SW 1271 (cell line): ENCODE results near the gene HOXD3.

ENCODE experiments used
- DNase-seq, 2 experiments: peaks; one replicate each; lab custom pipeline; 2025; lab: John Stamatoyannopoulos, UW

The HOXD3 gene

GRCh38 chr2:176149481-176149938, 7.6 kb upstream of the HOXD3 start:
- no peak for DNase-seq

DNA sequence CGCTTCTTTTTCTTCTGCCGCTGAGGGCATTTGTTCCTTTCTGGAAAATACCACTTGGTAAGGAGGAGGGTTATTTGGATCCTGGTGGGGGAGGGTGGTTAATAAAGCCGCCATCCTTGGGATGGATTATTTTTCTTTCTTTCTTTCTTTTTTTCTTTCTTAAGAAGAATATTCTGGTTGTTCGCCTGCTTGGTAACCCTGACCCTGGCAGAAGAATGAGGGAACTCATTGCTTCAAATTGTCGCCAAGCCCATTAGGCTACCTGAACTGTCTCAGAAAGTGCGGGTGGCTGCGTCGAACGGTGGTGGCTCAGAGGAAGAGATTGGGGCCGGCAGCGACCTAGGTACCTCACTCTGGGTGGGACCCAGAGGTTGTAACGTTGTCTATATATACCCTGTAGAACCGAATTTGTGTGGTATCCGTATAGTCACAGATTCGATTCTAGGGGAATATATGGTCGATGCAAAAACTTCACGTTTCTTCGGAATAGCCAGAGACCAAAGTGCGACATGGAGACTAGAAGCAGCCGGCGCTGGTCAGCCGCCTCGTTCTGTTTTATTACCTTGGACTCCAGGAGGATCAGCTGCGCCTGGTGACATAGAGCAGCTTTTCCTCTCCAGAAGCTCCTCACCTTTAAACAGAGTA, 7.0 kb upstream of the HOXD3 start:
- DNase-seq = no peak

DNA sequence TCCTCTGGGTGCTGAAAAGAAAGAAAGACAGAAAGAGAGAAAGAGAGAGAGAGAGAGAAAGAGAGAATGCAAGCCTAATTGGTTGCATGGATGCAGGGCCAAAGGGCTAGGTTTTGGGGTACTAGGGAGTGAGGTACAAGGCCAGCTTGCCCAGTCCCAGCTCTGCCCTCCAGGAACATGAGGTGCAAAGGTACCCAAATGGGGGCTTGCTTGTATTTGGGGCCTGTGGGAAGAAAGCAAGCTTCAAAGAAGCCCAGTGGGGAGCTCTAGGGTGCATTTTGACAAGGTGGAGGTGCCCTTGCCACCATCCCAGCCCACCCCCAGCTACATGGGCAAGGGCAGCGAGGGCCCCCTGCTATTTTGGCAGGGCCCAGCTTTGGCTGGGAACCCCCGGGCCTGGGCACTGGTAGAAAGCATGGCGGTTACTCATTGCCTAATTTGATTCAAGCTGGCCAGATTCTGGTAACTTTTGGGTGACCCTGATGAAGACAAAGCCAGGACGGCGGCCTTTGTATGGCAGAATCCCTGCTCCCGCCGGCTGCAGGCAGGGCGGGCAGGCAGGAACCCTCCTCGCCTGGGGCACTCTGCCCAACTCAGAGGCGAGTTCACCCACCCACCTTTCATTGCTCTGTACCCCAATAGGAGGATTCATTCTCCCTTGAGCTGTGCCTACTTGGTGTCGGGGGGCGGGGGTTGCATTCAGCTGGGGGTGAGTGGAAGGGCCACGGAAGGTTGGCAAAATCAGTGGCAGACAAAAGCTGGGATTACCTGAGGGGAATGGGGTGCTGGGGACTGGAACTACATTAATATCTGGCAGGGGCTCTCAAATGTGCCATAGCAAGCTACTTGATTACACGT, 6.3 kb upstream of the HOXD3 start:
- no peak for DNase-seq

DNA sequence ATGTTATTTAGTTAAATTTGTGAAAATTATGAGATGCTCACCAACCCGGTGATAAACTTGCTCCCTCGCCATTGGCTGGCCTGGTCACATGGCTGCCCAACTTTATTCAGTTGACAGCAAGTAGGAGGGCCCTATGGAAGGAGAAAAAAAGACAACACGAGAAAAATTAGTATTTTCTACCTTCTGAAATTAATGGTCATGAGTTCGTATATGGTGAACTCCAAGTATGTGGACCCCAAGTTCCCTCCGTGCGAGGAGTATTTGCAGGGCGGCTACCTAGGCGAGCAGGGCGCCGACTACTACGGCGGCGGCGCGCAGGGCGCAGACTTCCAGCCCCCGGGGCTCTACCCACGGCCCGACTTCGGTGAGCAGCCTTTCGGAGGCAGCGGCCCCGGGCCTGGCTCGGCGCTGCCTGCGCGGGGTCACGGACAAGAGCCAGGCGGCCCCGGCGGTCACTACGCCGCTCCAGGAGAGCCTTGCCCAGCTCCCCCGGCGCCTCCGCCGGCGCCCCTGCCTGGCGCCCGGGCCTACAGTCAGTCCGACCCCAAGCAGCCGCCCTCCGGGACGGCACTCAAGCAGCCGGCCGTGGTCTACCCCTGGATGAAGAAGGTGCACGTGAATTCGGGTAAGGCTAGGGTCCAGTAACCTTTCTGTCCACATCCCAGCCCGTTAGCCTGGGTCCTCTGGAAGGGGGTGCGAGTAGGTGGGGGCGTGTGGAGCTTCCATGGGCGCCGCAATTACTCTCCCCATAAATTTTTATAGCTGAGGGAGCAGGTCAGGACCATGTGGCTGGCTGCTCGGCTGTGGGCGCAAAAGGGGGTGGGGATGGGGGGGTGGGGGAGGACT, 5.4 kb upstream of the HOXD3 start, which contains the start of gene HOXD4:
TSS of gene HOXD4 (plus strand) at position 109 of the 846 bp plus-strand sequence. CDS start at position 193, 84 bp downstream.
- no peak for DNase-seq

DNA sequence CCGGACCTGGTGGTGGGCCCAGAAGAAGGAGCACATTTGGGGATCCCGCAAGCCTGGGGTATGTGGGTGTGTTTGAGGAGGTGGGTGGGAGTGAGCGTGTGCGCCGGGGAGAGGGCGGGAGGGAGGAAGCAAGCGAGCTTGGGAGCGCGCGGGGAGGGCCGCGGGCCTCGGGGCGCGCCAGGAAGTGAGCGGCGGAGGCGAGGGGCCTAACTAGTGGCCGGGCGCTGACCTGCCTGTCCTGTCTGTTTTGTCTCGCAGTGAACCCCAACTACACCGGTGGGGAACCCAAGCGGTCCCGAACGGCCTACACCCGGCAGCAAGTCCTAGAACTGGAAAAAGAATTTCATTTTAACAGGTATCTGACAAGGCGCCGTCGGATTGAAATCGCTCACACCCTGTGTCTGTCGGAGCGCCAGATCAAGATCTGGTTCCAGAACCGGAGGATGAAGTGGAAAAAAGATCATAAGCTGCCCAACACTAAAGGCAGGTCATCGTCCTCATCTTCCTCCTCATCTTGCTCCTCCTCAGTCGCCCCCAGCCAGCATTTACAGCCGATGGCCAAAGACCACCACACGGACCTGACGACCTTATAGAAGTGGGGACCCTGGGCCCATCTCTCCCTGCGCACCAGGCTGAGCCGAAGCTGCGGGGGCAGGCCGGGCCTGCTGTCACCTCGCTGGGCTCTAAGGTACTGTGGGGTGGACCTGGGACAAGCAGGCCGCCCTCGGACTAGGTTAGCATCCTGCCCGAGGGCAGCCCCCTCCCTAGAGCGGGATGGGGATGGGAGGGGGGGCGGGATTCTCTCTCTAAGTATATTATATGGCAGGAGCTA, 4.5 kb upstream of the HOXD3 start:
- DNase-seq = no peak

DNA sequence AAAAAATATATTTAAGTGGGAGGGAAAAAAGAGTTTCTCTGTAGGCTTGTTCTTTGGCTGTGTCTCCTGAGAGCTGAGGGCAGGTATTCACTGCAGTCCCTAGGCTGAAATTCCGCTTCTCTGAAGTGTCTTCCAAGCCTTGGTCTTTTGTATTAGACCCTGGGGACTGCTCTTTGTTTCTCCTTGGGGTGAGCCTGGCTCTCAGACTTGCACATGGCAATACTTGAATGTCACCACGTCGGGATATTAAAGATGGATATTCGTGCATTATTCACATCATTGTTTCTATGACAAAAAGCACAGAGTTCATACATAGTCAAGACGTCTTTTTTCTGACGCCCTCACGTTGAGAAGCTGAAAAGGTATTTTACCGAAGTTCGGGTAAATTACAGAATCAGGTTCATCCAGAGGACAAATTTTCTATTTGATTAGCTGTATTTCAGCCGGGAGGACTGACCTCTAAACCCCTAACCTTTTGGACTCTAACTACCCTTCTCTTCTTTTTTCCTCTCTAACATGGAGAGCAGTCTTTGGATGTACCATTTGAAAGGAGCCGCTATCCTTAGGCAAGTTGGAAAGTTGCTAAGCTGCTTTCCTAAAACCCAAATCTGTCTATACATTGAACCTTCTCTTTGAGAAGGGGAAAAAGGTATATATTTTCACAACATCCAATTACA, 2.4 kb upstream of the HOXD3 start:
- DNase-seq = no peak

DNA sequence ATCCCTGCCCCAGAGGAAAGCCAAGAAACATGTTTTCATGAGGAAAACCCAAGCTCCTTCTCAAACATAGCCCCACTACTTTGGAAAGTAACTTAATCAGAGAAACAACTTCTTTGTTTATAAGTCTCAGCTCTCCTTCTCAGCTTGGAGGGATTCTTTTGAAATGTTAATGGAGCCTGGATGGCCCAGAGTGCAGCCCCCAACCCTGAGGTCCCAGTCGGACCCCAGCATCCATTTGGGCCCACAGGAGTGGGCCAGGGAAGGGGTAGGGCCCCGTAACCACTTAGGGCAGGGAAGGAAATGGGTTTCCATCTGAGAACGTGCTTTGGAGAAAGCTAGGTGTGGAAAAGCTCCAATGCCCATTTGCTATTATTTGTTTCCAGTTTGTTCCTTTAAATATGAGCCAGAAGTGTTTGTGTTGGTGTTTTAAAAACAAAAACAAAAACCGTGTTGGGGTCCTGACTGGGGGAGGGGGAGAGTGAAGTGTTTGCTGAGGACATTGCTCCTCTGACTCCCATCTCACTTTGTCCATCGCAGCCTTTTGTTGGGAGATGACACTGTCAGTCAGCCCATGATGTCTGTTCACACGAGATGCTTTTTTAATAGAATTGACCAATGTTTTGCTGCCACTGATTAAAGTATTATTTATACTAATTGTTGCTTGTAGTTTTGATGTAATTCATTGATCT, 1.6 kb upstream of the HOXD3 start:
- no peak for DNase-seq

- no peak for DNase-seq
These were observed 753 bp upstream of the HOXD3 start for GRCh38 chr2:176156301-176156806.

- no peak for DNase-seq
These were observed 535 bp downstream of the HOXD3 start for GRCh38 chr2:176157499-176158185.

GRCh38 chr2:176158186-176158591, 1.1 kb downstream of the HOXD3 start:
- no peak for DNase-seq

GRCh38 chr2:176158855-176159662, 2.0 kb downstream of the HOXD3 start:
- DNase-seq = no peak

DNA sequence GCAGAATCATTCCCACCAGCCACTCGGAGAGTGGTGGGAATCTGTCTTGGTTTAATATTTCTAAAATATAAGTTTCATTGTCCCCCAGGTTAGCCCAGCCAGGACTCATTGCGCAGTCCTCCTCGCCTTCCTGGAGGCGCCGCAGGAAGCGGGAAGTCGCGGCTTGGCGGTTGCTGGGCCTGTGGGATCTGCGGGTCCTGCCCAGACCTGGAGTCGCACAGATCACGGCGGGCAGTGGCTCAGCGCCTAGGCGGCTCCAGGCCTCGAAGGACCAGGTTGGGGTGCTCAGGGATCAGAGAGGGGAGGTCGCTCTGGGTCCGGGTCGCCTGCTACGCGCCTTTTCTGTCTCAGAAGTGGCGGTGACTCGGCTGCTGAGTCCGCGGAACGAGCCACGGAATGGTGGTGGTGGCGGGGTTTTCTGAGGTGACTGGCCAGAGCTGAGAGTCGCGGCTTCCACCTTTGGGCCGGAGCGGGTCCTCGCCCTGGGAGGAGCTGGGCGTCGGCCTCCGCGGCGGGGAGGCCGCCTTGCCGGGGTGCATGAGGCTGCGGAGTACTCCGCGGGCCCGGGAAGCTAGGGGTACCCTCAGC, 2.6 kb downstream of the HOXD3 start:
- no peak for DNase-seq

DNA sequence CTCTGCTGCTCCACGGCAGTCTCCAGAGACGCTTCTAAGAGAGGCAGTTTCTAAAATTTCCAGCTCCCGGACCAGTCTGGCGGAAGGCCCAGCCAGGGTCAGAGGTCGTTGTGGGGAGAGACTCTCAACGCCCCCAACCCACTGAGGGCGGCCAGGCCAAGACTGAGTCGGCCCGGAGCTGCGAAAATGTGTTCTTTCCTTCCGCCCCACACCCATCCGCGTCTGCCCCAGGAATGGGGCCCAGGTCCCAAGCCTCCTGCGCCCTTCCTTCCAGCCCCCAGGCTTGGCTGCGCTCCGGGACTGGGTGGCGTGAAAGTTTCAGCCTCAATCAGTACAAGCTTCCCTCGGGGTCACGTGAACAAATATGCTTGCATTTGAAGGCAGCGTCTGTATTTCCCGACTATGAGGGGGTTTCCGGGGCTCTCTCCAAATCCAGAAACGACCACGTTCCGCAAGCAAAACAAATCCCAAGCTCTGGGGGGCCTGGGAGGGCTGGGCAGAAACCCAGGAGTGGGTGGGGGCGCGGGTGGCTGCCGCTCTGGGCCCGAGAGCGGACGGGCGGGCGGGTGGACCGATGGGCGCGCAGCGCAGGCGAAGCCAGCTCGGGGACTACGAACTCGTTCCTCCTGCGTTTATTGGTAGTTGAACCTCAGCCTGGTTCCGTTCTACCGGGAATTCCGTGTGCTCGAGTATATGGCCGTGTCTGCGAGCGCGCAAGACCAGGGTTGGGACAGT, 3.3 kb downstream of the HOXD3 start:
- DNase-seq = no peak

DNA sequence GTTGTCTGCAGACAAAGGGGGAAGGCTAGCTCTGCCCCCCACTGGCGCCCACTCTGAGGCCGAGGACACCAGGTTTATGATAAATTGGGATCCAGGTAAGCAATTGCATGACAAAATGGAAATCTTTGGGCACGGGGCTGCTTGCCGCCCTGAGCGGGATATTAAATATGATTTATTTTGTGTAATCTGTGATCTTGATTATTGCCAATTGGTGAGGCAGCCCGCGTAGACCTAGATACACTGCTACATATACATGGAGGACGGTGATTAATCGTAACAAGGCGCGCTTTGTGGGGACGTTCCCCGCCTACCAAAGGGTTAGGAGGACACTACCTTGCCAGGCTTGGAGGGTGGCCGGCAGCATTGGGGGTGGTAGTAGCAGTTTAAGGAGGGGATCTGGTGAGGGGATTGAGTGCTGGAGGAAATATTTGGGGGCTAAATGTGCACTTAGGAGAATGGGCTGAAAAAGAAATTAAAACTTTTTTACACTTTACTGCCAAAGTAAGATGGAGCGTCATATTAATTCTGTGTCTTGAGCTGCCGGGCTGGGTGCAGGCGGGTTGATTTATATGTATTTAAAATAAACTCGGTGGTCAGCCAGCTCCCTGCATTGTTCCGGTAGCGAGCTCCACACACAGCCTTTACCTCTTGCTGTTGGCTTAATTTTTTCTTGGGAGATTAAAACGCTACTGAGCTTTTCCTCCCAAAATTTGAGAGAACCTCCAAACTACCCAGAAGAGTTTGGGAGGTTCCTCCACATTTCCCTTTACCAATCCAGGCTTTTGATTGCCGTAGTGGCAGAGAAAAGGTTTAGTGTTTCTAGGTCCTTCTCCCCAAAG, 4.1 kb downstream of the HOXD3 start:
- no peak for DNase-seq

GRCh38 chr2:176161825-176162626, 4.9 kb downstream of the HOXD3 start:
- DNase-seq = no peak
